GM20000 (cell line): ENCODE measurements around the gene JAM3.

Source experiments
- DNase-seq: peaks from one replicate; pipeline ENCODE4 v3.0.0; 2012; ENCODE audit warnings: low spot score
- TF ChIP-seq, protein P1 (sequence below): IDR thresholded peaks from 2 replicates; pipeline ENCODE4 v1.5.1; 2012; ENCODE audit warnings: mild to moderate bottlenecking, control low read depth; ENCODE audit errors: extremely low read depth, missing control alignments

Gene JAM3

DNA sequence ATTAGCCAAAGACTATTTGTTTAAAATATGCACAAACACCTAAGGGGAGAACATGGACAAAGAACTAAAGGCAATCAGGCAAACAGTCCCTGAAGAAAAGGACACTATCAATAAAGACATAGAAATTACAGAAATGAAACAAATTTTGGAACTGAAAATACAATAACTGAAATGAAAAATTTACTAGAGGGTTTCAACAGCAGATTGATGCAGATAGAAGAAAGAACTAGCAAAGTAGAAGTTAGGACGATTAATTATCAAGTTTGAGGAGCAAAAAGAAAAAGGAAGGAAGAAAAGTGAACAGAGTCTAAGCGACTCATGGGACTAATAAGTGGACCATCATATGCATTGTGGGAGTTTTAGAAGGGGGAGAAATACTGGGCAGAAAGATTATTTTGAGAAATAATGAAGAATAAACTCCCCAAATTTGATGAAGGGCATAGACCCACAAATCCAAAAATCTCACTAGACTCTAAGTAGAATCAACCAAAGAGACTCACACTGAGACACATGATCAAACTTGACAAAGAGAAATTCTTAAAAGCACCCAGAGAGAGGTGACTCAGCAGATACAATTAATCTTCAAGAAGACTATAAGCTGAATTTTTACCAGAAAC is 62.9 kb downstream of the JAM3 start:
- DNase-seq, result no peak
- TF ChIP-seq, protein P1, sequence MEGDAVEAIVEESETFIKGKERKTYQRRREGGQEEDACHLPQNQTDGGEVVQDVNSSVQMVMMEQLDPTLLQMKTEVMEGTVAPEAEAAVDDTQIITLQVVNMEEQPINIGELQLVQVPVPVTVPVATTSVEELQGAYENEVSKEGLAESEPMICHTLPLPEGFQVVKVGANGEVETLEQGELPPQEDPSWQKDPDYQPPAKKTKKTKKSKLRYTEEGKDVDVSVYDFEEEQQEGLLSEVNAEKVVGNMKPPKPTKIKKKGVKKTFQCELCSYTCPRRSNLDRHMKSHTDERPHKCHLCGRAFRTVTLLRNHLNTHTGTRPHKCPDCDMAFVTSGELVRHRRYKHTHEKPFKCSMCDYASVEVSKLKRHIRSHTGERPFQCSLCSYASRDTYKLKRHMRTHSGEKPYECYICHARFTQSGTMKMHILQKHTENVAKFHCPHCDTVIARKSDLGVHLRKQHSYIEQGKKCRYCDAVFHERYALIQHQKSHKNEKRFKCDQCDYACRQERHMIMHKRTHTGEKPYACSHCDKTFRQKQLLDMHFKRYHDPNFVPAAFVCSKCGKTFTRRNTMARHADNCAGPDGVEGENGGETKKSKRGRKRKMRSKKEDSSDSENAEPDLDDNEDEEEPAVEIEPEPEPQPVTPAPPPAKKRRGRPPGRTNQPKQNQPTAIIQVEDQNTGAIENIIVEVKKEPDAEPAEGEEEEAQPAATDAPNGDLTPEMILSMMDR, result no peak

DNA sequence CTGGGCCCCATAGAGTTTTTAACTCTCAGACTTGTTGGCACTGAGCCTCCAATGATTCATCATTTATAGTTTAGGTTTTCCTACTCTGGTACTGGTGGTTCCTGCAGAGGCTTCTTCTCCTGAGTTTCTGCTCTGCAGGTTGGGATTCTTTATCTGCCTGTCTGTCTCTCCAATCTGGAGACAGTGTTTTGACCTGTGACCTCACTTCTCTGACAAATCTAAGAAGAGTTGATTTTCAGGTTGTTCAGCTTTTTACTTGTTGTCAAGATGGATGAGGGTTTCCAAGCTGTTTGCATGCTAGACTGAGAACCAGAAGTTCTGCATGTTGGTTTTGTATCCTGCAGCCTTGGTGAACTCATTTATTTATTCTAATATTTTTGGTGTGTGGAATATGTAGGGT is 63.9 kb downstream of the JAM3 start:
- TF ChIP-seq, protein P1, result no peak
- no peak for DNase-seq

DNA sequence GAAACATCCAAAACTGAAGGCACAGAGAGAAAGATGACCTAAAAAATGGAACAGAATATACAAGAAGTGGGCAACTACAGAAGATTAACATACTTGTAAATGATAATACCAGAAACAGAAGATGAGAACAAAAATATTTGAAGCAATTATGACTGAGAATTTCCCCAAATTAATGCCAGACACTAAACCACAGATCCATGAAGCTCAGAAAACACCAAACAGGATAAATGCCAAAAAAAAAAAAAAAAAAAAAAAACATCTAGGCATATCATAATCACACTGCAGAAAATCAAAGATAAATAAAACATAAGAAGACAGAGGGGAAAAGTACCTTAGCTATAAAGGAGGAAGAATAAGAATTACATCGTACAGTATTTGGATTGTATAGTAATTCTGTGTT is 65.3 kb downstream of the JAM3 start:
- no peak for DNase-seq
- TF ChIP-seq, protein P1, result no peak

DNA sequence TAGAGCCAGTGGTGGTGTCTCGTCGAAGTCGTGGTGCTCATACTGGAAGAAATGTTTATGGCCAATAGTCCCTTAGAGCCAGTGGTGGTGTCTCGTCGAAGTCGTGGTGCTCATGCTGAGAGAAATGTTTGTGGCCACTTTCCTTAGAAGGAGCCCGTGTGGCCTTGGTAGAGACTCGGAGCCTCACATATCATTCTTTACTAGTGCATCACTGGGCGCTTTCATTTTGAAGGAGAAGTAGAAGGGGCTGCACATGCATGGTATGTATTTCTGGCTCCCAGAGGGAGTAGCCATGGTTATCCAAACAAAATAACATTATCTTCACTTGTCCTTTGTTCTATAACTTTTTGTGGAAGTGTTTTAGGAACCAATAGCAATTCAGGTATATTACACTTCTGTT is 69.5 kb downstream of the JAM3 start:
- DNase-seq, result no peak
- TF ChIP-seq, protein P1, result no peak

DNA sequence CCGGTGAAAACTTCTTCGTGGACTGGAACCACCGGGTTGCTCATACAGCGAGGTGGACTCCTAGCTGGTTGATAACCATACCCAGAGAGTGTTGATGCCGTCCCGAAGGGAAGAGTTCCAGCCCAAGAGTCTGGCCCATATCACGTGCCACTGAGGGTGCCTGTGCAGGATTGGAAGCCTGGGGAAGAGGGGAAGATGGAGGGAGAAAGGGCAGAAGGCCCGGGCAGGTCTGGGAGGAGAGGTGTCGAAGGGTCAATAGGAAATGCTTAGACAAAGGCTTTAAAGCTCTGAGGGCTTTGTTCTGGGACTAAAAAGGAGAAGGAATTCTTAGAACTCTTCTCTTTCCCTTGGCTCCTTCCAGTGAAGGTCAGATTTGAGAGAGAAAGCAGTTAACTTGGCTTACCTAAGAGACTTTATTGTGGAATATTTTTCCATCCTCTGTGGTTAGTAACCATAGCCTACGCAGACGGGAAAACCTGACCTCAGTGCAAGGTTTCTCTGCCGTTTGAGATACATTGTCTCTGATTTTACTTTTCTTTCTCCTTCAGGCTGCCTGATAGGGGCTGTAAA is 70.5 kb downstream of the JAM3 start:
- TF ChIP-seq, protein P1, result no peak
- no peak for DNase-seq

DNA sequence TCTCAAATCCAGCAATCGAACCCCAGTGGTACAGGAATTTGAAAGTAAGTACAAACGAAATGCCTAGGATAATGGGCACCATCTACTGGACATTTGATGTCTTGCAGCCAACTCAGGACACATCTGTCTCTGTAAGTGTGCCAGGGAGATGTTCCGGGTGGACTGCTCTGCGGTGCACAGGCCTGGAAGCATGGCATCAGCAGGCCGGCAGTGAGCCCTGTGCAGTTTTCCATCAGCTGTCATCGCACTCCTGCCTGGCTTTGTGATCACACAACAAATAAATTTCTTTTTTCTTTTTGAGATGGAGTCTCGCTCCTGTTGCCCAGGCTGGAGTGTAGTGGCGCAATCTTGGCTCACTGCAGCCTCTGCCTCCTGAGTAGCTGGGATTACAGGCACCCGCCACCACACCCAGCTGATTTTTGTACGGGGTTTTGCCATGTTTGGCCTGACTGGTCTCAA is 71.0 kb downstream of the JAM3 start:
- TF ChIP-seq, protein P1, result peak; percentile 61
- peak; percentile 69 for DNase-seq

DNA sequence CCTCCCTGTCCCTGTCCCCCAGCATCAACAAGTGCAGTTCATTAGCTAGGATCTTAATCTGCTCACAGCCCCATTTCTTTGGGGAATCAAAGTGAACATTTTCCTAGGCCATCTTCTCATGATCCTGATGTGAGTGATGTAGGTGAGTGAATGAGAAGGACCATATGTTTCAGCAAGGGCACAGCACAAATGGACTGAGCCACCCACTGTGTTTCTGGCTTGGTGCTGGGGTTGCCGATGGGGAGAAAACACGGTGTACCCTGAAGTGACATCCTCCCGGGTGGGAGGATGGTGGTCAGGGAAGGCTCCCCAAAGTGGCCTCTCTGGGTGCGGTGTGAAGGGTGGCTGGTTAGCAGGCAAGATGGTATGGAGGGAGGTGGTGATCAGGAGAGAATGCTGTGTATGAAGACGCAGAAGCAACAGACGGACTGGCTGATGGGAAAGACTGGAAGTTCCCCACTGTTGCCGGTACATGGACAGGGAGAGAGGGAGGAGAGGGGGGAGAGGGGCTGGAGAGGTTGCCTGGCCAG is 72.2 kb downstream of the JAM3 start:
- DNase-seq, result no peak
- TF ChIP-seq, protein P1, result no peak
